ENCODE data around the gene SLC22A23. TPM values are rescaled to one million over a fixed set of nuclear protein-coding genes. Genes with fewer than 3 reads are reported as not detected.

The SLC22A23 gene
- polyA plus RNA-seq, 1 donor (not counting 4 experiments of a cell fraction or from before 2014, with no cell fraction given) = 4.3 TPM

- no peak overlapping the region for H3K27ac ChIP-seq (ENCODE audit: control insufficient read depth, insufficient read depth, low read length)
- H3K36me3 ChIP-seq (ENCODE audit: control insufficient read depth in 2 of 2, extremely low read depth in 1 of 2, insufficient read depth in 2 of 2, low read length in 2 of 2) = no peaks in the 10 kb centered on the region
- H3K4me3 ChIP-seq (ENCODE audit: control insufficient read depth in 2 of 3, extremely low read depth in 1 of 3, insufficient read depth in 2 of 3, low read depth in 1 of 3, low read length in 3 of 3) = no peak overlapping the region
- no peaks in the 10 kb centered on the region for H4K20me1 ChIP-seq (ENCODE audit: control insufficient read depth, extremely low read depth, insufficient read depth, low read length)
- no peak overlapping the region for H3K4me2 ChIP-seq (ENCODE audit: control insufficient read depth, extremely low read depth, insufficient read depth, low read depth, low read length)
- dilution Hi-C loops (cut with MboI; ENCODE audit: extremely low pct_ligation_motif_present, low sequenced_read_pairs) = loop anchor here (25.0 kb wide), 1 partner anchor 297 kb away; no protein-coding TSS in a partner anchor
- TF ChIP-seq CTCF (optimal IDR thresholded peaks at IDR 0.05 in 1 of 3, IDR thresholded peaks at IDR 0.05 in 1 of 3, conservative IDR thresholded peaks at IDR 0.05 in 1 of 3; ENCODE audit: extremely low read depth in 1 of 3, insufficient read depth in 2 of 3, low read length in 3 of 3) = no peak
- TF ChIP-seq EZH2 (IDR thresholded peaks at IDR 0.05; ENCODE audit: low read length) = no peak
- peaks cover 15% of the 10 kb centered on the region for H3K4me1 ChIP-seq (ENCODE audit: control insufficient read depth, extremely low read depth, insufficient read depth, low read length)
- DNase-seq (ENCODE audit: low read depth, low spot score) (no peak), FAIRE-seq (no peak)
- no peaks in the 10 kb centered on the region for H3K27me3 ChIP-seq (ENCODE audit: control insufficient read depth, extremely low read depth, insufficient read depth, low read length)
- no peaks in the 10 kb centered on the region for H3K79me2 ChIP-seq (ENCODE audit: control insufficient read depth, insufficient read depth, low read length)
- no peaks in the 10 kb centered on the region for H3K9me3 ChIP-seq (ENCODE audit: control insufficient read depth, low read depth, low read length)
- H3K9ac ChIP-seq (ENCODE audit: control insufficient read depth, extremely low read depth, insufficient read depth, low read length) = no peak overlapping the region
- H3K9me1 ChIP-seq (ENCODE audit: control insufficient read depth, extremely low read depth, insufficient read depth, low read length) = no peaks in the 10 kb centered on the region
- no peak overlapping the region for H2AFZ ChIP-seq (ENCODE audit: control insufficient read depth, low read length)
Observed at GRCh38 chr6:3415082-3415453, 41.8 kb downstream of the SLC22A23 start.

DNA sequence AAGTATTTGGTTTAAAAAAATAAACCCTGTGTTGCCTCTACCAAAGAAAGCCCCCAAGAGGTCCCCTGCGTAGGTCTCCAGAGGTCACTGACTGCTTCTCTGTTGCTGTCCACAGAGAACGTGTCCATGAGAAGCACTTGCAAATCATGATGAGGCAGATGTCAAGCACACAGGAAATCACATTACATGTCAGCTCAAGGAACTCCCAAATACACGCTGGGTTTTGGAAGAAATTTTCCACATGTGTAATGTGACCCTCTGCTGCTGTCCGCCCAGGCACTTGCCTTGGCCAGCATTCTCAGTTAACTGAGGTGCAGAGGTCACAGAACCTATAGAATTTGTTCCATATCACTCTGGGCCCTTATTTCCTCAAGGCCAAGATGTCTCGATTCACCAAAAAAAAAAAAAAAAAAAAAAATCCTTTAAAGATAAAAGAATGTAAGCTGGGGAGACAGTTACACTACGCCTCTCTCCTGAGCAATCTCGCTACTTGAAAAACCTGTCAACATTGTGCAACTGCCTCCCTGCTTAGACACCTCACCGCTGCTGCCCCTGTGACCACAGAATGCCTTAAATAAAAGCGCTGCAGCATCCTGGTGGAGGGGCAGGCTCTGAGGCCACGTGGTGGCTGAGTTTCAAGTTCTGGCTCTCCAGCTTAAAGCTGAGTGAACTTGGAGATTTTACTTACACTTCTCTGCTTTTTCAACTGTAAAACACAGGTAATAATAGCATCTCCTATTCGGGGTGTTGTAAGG, 42.3 kb downstream of the SLC22A23 start:
- dilution Hi-C loops (cut with MboI; ENCODE audit: extremely low pct_ligation_motif_present, low sequenced_read_pairs) = loop anchor here (25.0 kb wide), 1 partner anchor 298 kb away; no protein-coding TSS in a partner anchor
- Histone ChIP-seq H3K36me3 (ENCODE audit: control insufficient read depth in 2 of 2, extremely low read depth in 1 of 2, insufficient read depth in 2 of 2, low read length in 2 of 2) (no peaks in the 10 kb centered on the region), H3K79me2 (ENCODE audit: control insufficient read depth, insufficient read depth, low read length) (no peaks in the 10 kb centered on the region), H2AFZ (ENCODE audit: control insufficient read depth, low read length) (no peak overlapping the region), H3K9me1 (ENCODE audit: control insufficient read depth, extremely low read depth, insufficient read depth, low read length) (no peaks in the 10 kb centered on the region), H3K9ac (ENCODE audit: control insufficient read depth, extremely low read depth, insufficient read depth, low read length) (no peak overlapping the region), H3K27ac (ENCODE audit: control insufficient read depth, insufficient read depth, low read length) (no peak overlapping the region), H4K20me1 (ENCODE audit: control insufficient read depth, extremely low read depth, insufficient read depth, low read length) (no peaks in the 10 kb centered on the region), H3K27me3 (ENCODE audit: control insufficient read depth, extremely low read depth, insufficient read depth, low read length) (no peaks in the 10 kb centered on the region), H3K9me3 (ENCODE audit: control insufficient read depth, low read depth, low read length) (no peaks in the 10 kb centered on the region), H3K4me1 (ENCODE audit: control insufficient read depth, extremely low read depth, insufficient read depth, low read length) (peaks cover 11% of the 10 kb centered on the region), H3K4me2 (ENCODE audit: control insufficient read depth, extremely low read depth, insufficient read depth, low read depth, low read length) (no peak overlapping the region), H3K4me3 (ENCODE audit: control insufficient read depth in 2 of 3, extremely low read depth in 1 of 3, insufficient read depth in 2 of 3, low read depth in 1 of 3, low read length in 3 of 3) (no peak overlapping the region)
- DNase-seq (ENCODE audit: low read depth, low spot score) (no peak), FAIRE-seq (no peak)
- TF ChIP-seq CTCF (optimal IDR thresholded peaks at IDR 0.05 in 1 of 3, IDR thresholded peaks at IDR 0.05 in 1 of 3, conservative IDR thresholded peaks at IDR 0.05 in 1 of 3; ENCODE audit: extremely low read depth in 1 of 3, insufficient read depth in 2 of 3, low read length in 3 of 3) (no peak), EZH2 (IDR thresholded peaks at IDR 0.05; ENCODE audit: low read length) (no peak)

All from keratinocyte (primary cell).